ENCODE results near the gene SRCIN1. TPM values are rescaled to one million over a fixed set of nuclear protein-coding genes. Genes with fewer than 3 reads are reported as not detected.

SRCIN1 gene
- total RNA-seq, 1 donor from 2014 or later = 8.3 TPM

- no peak overlapping the region for H3K27ac Mint-ChIP-seq
- H3K36me3 Mint-ChIP-seq = no peaks in the 10 kb centered on the region
Measured at GRCh38 chr17:38574712-38575111, 31.0 kb downstream of the SRCIN1 start.

GRCh38 chr17:38572669-38573365 is 32.9 kb downstream of the SRCIN1 start:
- H3K36me3 Mint-ChIP-seq = no peaks in the 10 kb centered on the region
- H3K4me1 Mint-ChIP-seq (ENCODE audit: unreplicated experiment) = peaks cover 14% of the 10 kb centered on the region
- no peak for TF ChIP-seq CTCF (conservative IDR thresholded peaks at IDR 0.05)
- H3K4me3 Mint-ChIP-seq = peak overlapping the region; percentile 83
- peaks cover 88% of the 10 kb centered on the region for H3K27me3 Mint-ChIP-seq
- no peaks in the 10 kb centered on the region for H3K9me3 Mint-ChIP-seq
- DNase-seq (ENCODE audit: extremely low spot score, unreplicated experiment) = no peak
- no peak overlapping the region for H3K27ac Mint-ChIP-seq

More at GRCh38 chr17:38574712-38575111, 31.0 kb downstream of the SRCIN1 start:
- Mint-ChIP-seq H3K27me3 (peaks cover 83% of the 10 kb centered on the region), H3K4me3 (no peak overlapping the region), H3K4me1 (ENCODE audit: unreplicated experiment) (peaks cover 12% of the 10 kb centered on the region), H3K9me3 (no peaks in the 10 kb centered on the region)
- TF ChIP-seq CTCF (conservative IDR thresholded peaks at IDR 0.05) = no peak
- DNase-seq (ENCODE audit: extremely low spot score, unreplicated experiment) = no peak

- no peak for DNase-seq (ENCODE audit: extremely low spot score, unreplicated experiment)
- Mint-ChIP-seq H3K4me3 (peak overlapping the region; percentile 79), H3K9me3 (no peaks in the 10 kb centered on the region), H3K27me3 (peaks cover 86% of the 10 kb centered on the region), H3K4me1 (ENCODE audit: unreplicated experiment) (peaks cover 14% of the 10 kb centered on the region), H3K36me3 (no peaks in the 10 kb centered on the region), H3K27ac (no peak overlapping the region)
- no peak for TF ChIP-seq CTCF (conservative IDR thresholded peaks at IDR 0.05)
Measured at GRCh38 chr17:38571833-38572668, 33.7 kb downstream of the SRCIN1 start.

GRCh38 chr17:38569701-38570512 is 35.8 kb downstream of the SRCIN1 start:
- H3K36me3 Mint-ChIP-seq = no peaks in the 10 kb centered on the region
- H3K27ac Mint-ChIP-seq = no peak overlapping the region
- H3K27me3 Mint-ChIP-seq = peaks cover 86% of the 10 kb centered on the region
- no peaks in the 10 kb centered on the region for H3K9me3 Mint-ChIP-seq
- peaks cover 14% of the 10 kb centered on the region for H3K4me1 Mint-ChIP-seq (ENCODE audit: unreplicated experiment)
- no peak for DNase-seq (ENCODE audit: extremely low spot score, unreplicated experiment)
- TF ChIP-seq CTCF (conservative IDR thresholded peaks at IDR 0.05) = no peak
- peak overlapping the region; percentile 10 for H3K4me3 Mint-ChIP-seq

GRCh38 chr17:38568845-38569510 is 36.8 kb downstream of the SRCIN1 start:
- DNase-seq (ENCODE audit: extremely low spot score, unreplicated experiment) = no peak
- Mint-ChIP-seq H3K27me3 (peaks cover 87% of the 10 kb centered on the region), H3K4me3 (no peak overlapping the region), H3K9me3 (no peaks in the 10 kb centered on the region), H3K27ac (no peak overlapping the region), H3K36me3 (no peaks in the 10 kb centered on the region), H3K4me1 (ENCODE audit: unreplicated experiment) (peaks cover 15% of the 10 kb centered on the region)
- no peak for TF ChIP-seq CTCF (conservative IDR thresholded peaks at IDR 0.05)

All from type B pancreatic cell (in vitro differentiated cells).